MM.1S (cell line): ENCODE results near the gene MLIP.

Experiments used
- DNase-seq: peaks from one replicate; pipeline ENCODE4 v3.0.0-alpha.2; 2015
- H2AFZ ChIP-seq: fragments of 300-600 bp; sonication (generic); 2 replicates; pipeline ENCODE4 v1.6.0; 2016; ENCODE audit warnings: antibody characterized with exemption, low read length
- H3F3A ChIP-seq: fragments of 300-600 bp; sonication (generic); 2 replicates; pipeline ENCODE4 v1.6.1; 2016; ENCODE audit warnings: mild to moderate bottlenecking, antibody characterized with exemption, low read length, moderate library complexity, mixed read lengths; ENCODE audit not compliant: insufficient read depth
- H3K27ac ChIP-seq: fragments of 300-600 bp; sonication (generic); 2 replicates; pipeline ENCODE4 v1.5.1; 2016; ENCODE audit warnings: mild to moderate bottlenecking, low read length
- H3K27me3 ChIP-seq: fragments of 300-600 bp; sonication (generic); replicated peaks from 2 replicates; pipeline ENCODE4 v1.6.0; 2016; ENCODE audit warnings: low read length; ENCODE audit not compliant: insufficient read depth
- H3K36me3 ChIP-seq: fragments of 300-600 bp; sonication (generic); replicated peaks from 2 replicates; pipeline ENCODE4 v1.6.1; 2016; ENCODE audit warnings: mild to moderate bottlenecking, low read length, mixed read lengths; ENCODE audit not compliant: insufficient read depth
- H3K4me1 ChIP-seq: fragments of 300-600 bp; sonication (generic); 2 replicates; pipeline ENCODE4 v1.6.1; 2016; ENCODE audit warnings: low read length, mixed read lengths
- H3K4me2 ChIP-seq: fragments of 300-600 bp; sonication (generic); 2 replicates; pipeline ENCODE4 v1.6.0; 2016; ENCODE audit warnings: low read depth, low read length
- H3K4me3 ChIP-seq: fragments of 300-600 bp; sonication (generic); 2 replicates; pipeline ENCODE4 v1.5.1; 2016; ENCODE audit warnings: low read length, mixed read lengths
- H3K79me2 ChIP-seq: fragments of 300-600 bp; sonication (generic); 2 replicates; pipeline ENCODE4 v1.6.1; 2016; ENCODE audit warnings: mixed run types, low read length, mixed read lengths
- H3K9ac ChIP-seq: fragments of 300-600 bp; sonication (generic); 2 replicates; pipeline ENCODE4 v1.6.1; 2016; ENCODE audit warnings: low read length, mixed read lengths
- H3K9me2 ChIP-seq: fragments of 300-600 bp; sonication (generic); replicated peaks from 2 replicates; pipeline ENCODE4 v1.6.1; 2016; ENCODE audit warnings: mild to moderate bottlenecking, low read length, mixed read lengths; ENCODE audit not compliant: insufficient read depth
- H3K9me3 ChIP-seq: fragments of 300-600 bp; sonication (generic); replicated peaks from 2 replicates; pipeline ENCODE4 v1.6.1; 2016; ENCODE audit warnings: mild to moderate bottlenecking, low read length, mixed read lengths; ENCODE audit not compliant: insufficient read depth
- H4K20me1 ChIP-seq: fragments of 300-600 bp; sonication (generic); 2 replicates; pipeline ENCODE4 v1.6.1; 2016; ENCODE audit warnings: mild to moderate bottlenecking, low read length, moderate library complexity, mixed read lengths; ENCODE audit not compliant: insufficient read depth
- CTCF ChIP-seq: fragments of 300-600 bp; sonication (generic); IDR thresholded peaks from 2 replicates; pipeline ENCODE4 v1.5.1; 2016; ENCODE audit warnings: antibody characterized with exemption, low read length, mixed read lengths
- EZH2 ChIP-seq: fragments of 300-600 bp; sonication (generic); optimal IDR thresholded peaks from 2 replicates; pipeline ENCODE3; 2017; ENCODE audit warnings: low read depth, mild to moderate bottlenecking, antibody characterized with exemption, low read length, mixed read lengths
- EZH2phosphoT487 ChIP-seq: fragments of 300-600 bp; sonication (generic); IDR thresholded peaks from 2 replicates; pipeline ENCODE4 v1.6.1; 2018; ENCODE audit warnings: antibody characterized with exemption, low read length

MLIP gene

GRCh38 chr6:54106727-54107126, 4.5 kb upstream of the MLIP start:
- H4K20me1 ChIP-seq, result no peaks in the 10 kb centered on the region
- H3K9ac ChIP-seq, result no peak overlapping the region
- no peak overlapping the region for H3K4me2 ChIP-seq
- no peaks in the 10 kb centered on the region for H3K9me3 ChIP-seq
- H3K79me2 ChIP-seq, result no peaks in the 10 kb centered on the region
- no peaks in the 10 kb centered on the region for H3K4me1 ChIP-seq
- H2AFZ ChIP-seq, result no peak overlapping the region
- no peaks in the 10 kb centered on the region for H3K9me2 ChIP-seq
- no peak overlapping the region for H3K4me3 ChIP-seq
- no peaks in the 10 kb centered on the region for H3K36me3 ChIP-seq
- TF ChIP-seq EZH2 (no peak), CTCF (no peak), EZH2phosphoT487 (no peak)
- H3F3A ChIP-seq, result no peaks in the 10 kb centered on the region
- H3K27me3 ChIP-seq, result no peaks in the 10 kb centered on the region
- H3K27ac ChIP-seq, result no peak overlapping the region
- DNase-seq, result no peak

GRCh38 chr6:54107470-54108090, 3.7 kb upstream of the MLIP start:
- no peak for DNase-seq
- no peak overlapping the region for H3K27ac ChIP-seq
- TF ChIP-seq CTCF (no peak), EZH2phosphoT487 (no peak), EZH2 (no peak)
- H3K4me3 ChIP-seq, result no peak overlapping the region
- no peaks in the 10 kb centered on the region for H3K27me3 ChIP-seq
- no peaks in the 10 kb centered on the region for H3K9me2 ChIP-seq
- H3K9me3 ChIP-seq, result no peaks in the 10 kb centered on the region
- no peaks in the 10 kb centered on the region for H3K36me3 ChIP-seq
- no peaks in the 10 kb centered on the region for H3K79me2 ChIP-seq
- no peak overlapping the region for H2AFZ ChIP-seq
- no peaks in the 10 kb centered on the region for H4K20me1 ChIP-seq
- no peaks in the 10 kb centered on the region for H3F3A ChIP-seq
- no peak overlapping the region for H3K9ac ChIP-seq
- H3K4me1 ChIP-seq, result no peaks in the 10 kb centered on the region
- H3K4me2 ChIP-seq, result no peak overlapping the region

- no peaks in the 10 kb centered on the region for H3F3A ChIP-seq
- no peak for DNase-seq
- H4K20me1 ChIP-seq, result no peaks in the 10 kb centered on the region
- no peak overlapping the region for H3K27ac ChIP-seq
- no peaks in the 10 kb centered on the region for H3K4me1 ChIP-seq
- TF ChIP-seq EZH2 (no peak), CTCF (no peak), EZH2phosphoT487 (no peak)
- H3K79me2 ChIP-seq, result no peaks in the 10 kb centered on the region
- no peaks in the 10 kb centered on the region for H3K36me3 ChIP-seq
- H3K9me3 ChIP-seq, result no peaks in the 10 kb centered on the region
- no peak overlapping the region for H3K4me3 ChIP-seq
- no peak overlapping the region for H3K4me2 ChIP-seq
- no peaks in the 10 kb centered on the region for H3K9me2 ChIP-seq
- H3K9ac ChIP-seq, result no peak overlapping the region
- no peak overlapping the region for H2AFZ ChIP-seq
- H3K27me3 ChIP-seq, result no peaks in the 10 kb centered on the region
Measured at GRCh38 chr6:54108271-54108670, 3.0 kb upstream of the MLIP start.
